IPS-18a (cell line): ENCODE results near the gene METTL22.

Experiments
- H3K27ac ChIP-seq: one replicate; pipeline ENCODE4 v1.5.1; 2013; ENCODE audit warnings: low read length
- H3K27me3 ChIP-seq: one replicate; pipeline ENCODE4 v1.6.1; 2013; ENCODE audit warnings: mild to moderate bottlenecking, low read length; ENCODE audit not compliant: control insufficient read depth, insufficient read depth
- H3K36me3 ChIP-seq: one replicate; pipeline ENCODE4 v1.6.1; 2013; ENCODE audit warnings: low read depth, low read length; ENCODE audit not compliant: control insufficient read depth
- H3K4me1 ChIP-seq: one replicate; pipeline ENCODE4 v1.6.1; 2013; ENCODE audit warnings: low read depth, low read length; ENCODE audit not compliant: control insufficient read depth
- H3K4me3 ChIP-seq: one replicate; pipeline ENCODE4 v1.5.1; 2013; ENCODE audit warnings: low read length
- H3K9ac ChIP-seq: one replicate; pipeline ENCODE4 v1.6.1; 2013; ENCODE audit warnings: mild to moderate bottlenecking, low read length, moderate library complexity
- H3K9me3 ChIP-seq: one replicate; pipeline ENCODE4 v1.6.1; 2013; ENCODE audit warnings: low read depth, low read length; ENCODE audit not compliant: control insufficient read depth

Gene METTL22

DNA sequence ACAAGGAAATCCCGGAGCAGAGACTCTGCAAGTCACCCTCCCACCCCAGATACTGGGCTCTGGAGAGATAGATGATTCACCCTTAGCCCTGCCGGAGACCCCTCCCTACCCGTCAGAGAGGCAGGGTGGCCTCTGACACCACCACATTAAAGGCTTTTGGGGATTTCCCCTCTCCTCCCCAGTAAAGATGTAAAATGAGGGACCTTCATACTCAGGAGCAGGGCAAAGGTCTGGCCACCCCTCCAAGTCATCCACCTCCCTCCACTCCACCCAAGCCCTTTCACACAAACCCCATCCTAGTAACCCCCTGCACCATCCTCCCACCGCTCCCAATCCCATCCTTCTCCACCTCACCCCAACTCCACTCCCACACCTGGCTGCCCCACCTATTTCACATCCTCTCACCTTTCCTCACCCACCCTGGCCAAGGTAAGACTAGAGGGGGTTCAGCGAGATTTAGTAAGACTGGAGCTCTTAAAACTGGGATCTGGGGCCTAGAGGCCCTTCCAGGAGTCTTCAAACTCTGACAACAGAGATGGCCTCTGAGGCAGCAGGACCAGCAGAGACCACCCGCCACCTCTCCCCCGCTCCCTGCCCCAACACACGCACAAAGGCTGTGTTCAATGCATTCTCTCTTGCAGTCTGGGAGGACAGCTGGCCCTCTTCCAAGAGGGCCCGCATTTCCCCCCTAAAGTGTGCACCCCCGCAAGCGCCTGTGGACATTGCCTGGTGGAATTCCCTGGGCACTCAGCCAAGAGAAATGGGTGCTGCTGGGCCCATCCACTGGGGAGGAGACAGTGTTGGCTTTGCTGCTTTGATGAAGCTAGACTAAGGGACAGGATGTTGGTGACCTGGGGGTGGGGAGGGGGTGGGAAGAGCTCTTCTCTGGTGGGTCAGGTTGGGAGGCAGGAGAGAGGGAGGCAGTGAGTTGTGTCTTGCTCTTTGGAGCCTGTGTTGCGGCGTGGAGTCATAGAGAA, 54.0 kb downstream of the METTL22 start:
- peaks cover 25% of the 10 kb centered on the region for H3K27me3 ChIP-seq
- peaks cover 9% of the 10 kb centered on the region for H3K4me1 ChIP-seq
- H3K4me3 ChIP-seq = peak overlapping the region; percentile 77
- H3K9me3 ChIP-seq = no peaks in the 10 kb centered on the region
- H3K27ac ChIP-seq = no peak overlapping the region
- H3K36me3 ChIP-seq = no peaks in the 10 kb centered on the region
- no peak overlapping the region for H3K9ac ChIP-seq

- peaks cover 9% of the 10 kb centered on the region for H3K4me1 ChIP-seq
- no peaks in the 10 kb centered on the region for H3K9me3 ChIP-seq
- H3K9ac ChIP-seq = no peak overlapping the region
- H3K4me3 ChIP-seq = no peak overlapping the region
- no peak overlapping the region for H3K27ac ChIP-seq
- no peaks in the 10 kb centered on the region for H3K36me3 ChIP-seq
- peaks cover 25% of the 10 kb centered on the region for H3K27me3 ChIP-seq
Measured at GRCh38 chr16:8676160-8676547, 54.7 kb downstream of the METTL22 start.

GRCh38 chr16:8676737-8677375, 55.4 kb downstream of the METTL22 start:
- H3K9ac ChIP-seq = no peak overlapping the region
- H3K27me3 ChIP-seq = peaks cover 25% of the 10 kb centered on the region
- H3K4me3 ChIP-seq = no peak overlapping the region
- no peaks in the 10 kb centered on the region for H3K36me3 ChIP-seq
- no peak overlapping the region for H3K27ac ChIP-seq
- no peaks in the 10 kb centered on the region for H3K9me3 ChIP-seq
- peaks cover 9% of the 10 kb centered on the region for H3K4me1 ChIP-seq

- peaks cover 25% of the 10 kb centered on the region for H3K27me3 ChIP-seq
Measured at GRCh38 chr16:8677481-8677880, 56.0 kb downstream of the METTL22 start.

GRCh38 chr16:8678068-8678927, 56.8 kb downstream of the METTL22 start:
- Histone ChIP-seq H3K4me3 (no peak overlapping the region), H3K9ac (no peak overlapping the region), H3K4me1 (peaks cover 9% of the 10 kb centered on the region), H3K36me3 (no peaks in the 10 kb centered on the region), H3K9me3 (no peaks in the 10 kb centered on the region), H3K27ac (no peak overlapping the region), H3K27me3 (peaks cover 20% of the 10 kb centered on the region)

More at GRCh38 chr16:8677481-8677880, 56.0 kb downstream of the METTL22 start:
- no peaks in the 10 kb centered on the region for H3K9me3 ChIP-seq
- no peak overlapping the region for H3K4me3 ChIP-seq
- H3K27ac ChIP-seq = no peak overlapping the region
- H3K36me3 ChIP-seq = no peaks in the 10 kb centered on the region
- peaks cover 9% of the 10 kb centered on the region for H3K4me1 ChIP-seq
- no peak overlapping the region for H3K9ac ChIP-seq

- Histone ChIP-seq H3K9ac (no peak overlapping the region), H3K4me3 (no peak overlapping the region), H3K4me1 (peaks cover 5% of the 10 kb centered on the region), H3K27ac (no peak overlapping the region), H3K9me3 (no peaks in the 10 kb centered on the region), H3K36me3 (no peaks in the 10 kb centered on the region), H3K27me3 (peaks cover 14% of the 10 kb centered on the region)
Measured at GRCh38 chr16:8679151-8679550, 57.7 kb downstream of the METTL22 start.

GRCh38 chr16:8682551-8683259, 61.2 kb downstream of the METTL22 start:
- Histone ChIP-seq H3K4me1 (peaks cover 9% of the 10 kb centered on the region), H3K27me3 (no peaks in the 10 kb centered on the region), H3K9me3 (no peaks in the 10 kb centered on the region)

DNA sequence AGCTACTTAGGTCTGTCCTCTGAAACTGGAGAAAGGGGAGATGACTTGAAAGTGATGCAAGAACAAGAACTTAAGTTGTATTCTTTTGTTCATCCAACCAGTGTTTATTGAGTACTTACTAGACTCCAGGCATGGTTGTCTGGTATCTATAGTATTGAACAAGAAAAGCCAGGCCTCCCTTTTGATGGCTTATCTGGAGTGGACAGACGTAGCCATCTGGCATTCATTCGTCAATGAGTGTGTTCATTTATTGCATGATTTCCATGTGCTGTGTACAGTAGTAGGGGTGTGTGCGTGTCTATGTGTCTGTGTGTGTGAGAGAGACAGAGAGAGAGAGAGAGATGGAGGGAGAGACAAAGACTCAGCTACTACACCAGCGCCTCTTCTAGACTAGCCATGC, 62.1 kb downstream of the METTL22 start:
- Histone ChIP-seq H3K36me3 (no peaks in the 10 kb centered on the region), H3K9ac (no peak overlapping the region), H3K4me1 (peaks cover 9% of the 10 kb centered on the region), H3K27me3 (no peaks in the 10 kb centered on the region), H3K9me3 (no peaks in the 10 kb centered on the region), H3K4me3 (no peak overlapping the region), H3K27ac (no peak overlapping the region)

More at GRCh38 chr16:8682551-8683259, 61.2 kb downstream of the METTL22 start:
- Histone ChIP-seq H3K9ac (no peak overlapping the region), H3K4me3 (no peak overlapping the region), H3K27ac (no peak overlapping the region), H3K36me3 (no peaks in the 10 kb centered on the region)

DNA sequence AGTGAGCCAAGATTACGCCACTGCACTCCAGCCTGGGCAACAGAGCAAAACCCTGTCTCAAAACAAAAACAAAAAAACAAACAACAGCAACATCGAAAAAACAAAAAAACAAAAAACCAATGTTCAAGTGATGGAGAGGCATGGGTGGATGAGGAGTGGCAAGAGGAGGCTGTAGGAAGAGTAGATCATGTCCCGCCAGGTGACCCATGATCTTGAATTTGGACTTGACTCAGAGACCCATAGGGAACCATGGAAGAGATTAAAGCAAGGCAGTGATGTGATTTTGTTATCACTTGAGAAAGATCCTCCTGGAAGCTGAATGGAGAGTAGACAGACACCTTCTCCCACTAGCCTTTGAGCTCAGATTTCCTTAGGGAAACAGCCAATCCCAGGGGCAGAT, 64.1 kb downstream of the METTL22 start:
- H3K27me3 ChIP-seq = no peaks in the 10 kb centered on the region
- no peak overlapping the region for H3K9ac ChIP-seq
- H3K36me3 ChIP-seq = no peaks in the 10 kb centered on the region
- peaks cover 9% of the 10 kb centered on the region for H3K4me1 ChIP-seq
- peaks cover 6% of the 10 kb centered on the region for H3K9me3 ChIP-seq
- no peak overlapping the region for H3K27ac ChIP-seq
- no peak overlapping the region for H3K4me3 ChIP-seq

DNA sequence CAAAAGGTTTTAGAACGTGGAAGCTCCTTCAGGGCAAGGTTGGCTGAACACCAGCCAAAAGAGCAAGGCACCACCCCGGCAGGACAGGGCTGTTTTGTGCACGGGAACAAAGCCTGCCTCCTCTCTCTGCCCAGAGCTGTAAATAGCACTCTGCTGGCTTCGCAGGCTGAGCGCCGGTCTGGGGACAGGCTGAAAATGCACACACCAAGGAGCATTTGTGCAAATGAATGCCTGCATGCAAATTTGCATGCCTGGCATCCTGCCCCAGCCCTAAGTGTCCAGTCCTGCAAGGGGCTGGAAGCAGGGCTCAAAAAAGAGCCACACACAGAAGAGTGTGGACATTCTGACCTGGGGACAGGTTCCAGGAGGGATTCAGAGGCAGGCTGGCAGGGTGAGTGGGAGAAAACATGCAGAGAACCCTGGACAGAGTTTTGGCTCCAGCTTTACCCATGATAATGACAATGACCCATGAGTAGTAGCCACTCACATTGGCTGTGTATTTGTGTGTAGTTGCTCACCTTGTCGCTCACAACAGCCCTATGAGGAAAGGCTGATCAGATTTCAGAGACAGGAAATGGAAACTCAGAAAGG, 64.6 kb downstream of the METTL22 start:
- Histone ChIP-seq H3K36me3 (no peaks in the 10 kb centered on the region), H3K9ac (no peak overlapping the region), H3K27ac (no peak overlapping the region), H3K27me3 (no peaks in the 10 kb centered on the region), H3K4me1 (peaks cover 9% of the 10 kb centered on the region), H3K4me3 (no peak overlapping the region), H3K9me3 (peaks cover 6% of the 10 kb centered on the region)
